Measurements from ENCODE around the gene TAAR8.

Gene TAAR8

DNA sequence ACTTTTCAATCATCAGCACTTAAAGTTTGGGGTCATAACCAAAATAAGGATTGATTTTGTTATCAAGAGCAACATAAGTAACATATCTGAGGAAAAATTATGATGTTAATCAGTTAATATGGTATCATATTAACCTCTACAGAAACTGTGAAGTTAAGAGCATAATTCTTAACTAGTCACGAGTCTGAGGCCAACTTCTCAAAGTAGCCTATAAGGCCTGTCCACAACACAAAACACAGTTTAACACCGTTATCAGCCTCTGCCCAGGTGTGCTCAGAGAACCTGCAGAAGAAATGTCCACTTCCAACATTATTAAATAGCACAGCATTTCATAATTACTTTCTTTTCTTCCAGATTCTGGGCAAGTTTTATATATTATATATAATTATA lies 40.6 kb upstream of the TAAR8 start:
- H3K4me3 ChIP-seq (replicated peaks; ENCODE audit: low read depth, low read length), result peak overlapping the region; percentile 70
- TF ChIP-seq, protein P1, sequence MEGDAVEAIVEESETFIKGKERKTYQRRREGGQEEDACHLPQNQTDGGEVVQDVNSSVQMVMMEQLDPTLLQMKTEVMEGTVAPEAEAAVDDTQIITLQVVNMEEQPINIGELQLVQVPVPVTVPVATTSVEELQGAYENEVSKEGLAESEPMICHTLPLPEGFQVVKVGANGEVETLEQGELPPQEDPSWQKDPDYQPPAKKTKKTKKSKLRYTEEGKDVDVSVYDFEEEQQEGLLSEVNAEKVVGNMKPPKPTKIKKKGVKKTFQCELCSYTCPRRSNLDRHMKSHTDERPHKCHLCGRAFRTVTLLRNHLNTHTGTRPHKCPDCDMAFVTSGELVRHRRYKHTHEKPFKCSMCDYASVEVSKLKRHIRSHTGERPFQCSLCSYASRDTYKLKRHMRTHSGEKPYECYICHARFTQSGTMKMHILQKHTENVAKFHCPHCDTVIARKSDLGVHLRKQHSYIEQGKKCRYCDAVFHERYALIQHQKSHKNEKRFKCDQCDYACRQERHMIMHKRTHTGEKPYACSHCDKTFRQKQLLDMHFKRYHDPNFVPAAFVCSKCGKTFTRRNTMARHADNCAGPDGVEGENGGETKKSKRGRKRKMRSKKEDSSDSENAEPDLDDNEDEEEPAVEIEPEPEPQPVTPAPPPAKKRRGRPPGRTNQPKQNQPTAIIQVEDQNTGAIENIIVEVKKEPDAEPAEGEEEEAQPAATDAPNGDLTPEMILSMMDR (IDR thresholded peaks at IDR 0.05; ENCODE audit: low read depth, low read length, missing control alignments), result no peak

DNA sequence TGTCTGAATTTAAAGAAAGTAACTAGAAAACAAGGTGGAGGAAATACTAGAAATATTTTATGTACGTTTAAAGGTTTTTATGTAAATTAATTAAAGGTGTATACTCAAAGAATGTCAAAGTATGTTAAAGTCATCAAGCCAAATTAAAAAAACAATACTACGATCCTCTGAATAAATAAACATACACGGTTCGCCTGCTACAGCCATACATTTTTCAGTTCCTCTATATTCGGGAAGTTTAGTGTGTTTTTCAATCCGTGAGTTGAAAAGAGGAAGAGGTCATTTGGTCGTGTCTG lies 40.2 kb upstream of the TAAR8 start:
- peak overlapping the region; percentile 70 for H3K4me3 ChIP-seq (replicated peaks; ENCODE audit: low read depth, low read length)
- no peak for DNase-seq (ENCODE audit: extremely low read depth, low read depth)
- TF ChIP-seq, protein P1 (IDR thresholded peaks at IDR 0.05; ENCODE audit: low read depth, low read length, missing control alignments), result no peak

More for the DNA sequence above, 40.6 kb upstream of the TAAR8 start:
- no peak for DNase-seq (ENCODE audit: extremely low read depth, low read depth)

DNA sequence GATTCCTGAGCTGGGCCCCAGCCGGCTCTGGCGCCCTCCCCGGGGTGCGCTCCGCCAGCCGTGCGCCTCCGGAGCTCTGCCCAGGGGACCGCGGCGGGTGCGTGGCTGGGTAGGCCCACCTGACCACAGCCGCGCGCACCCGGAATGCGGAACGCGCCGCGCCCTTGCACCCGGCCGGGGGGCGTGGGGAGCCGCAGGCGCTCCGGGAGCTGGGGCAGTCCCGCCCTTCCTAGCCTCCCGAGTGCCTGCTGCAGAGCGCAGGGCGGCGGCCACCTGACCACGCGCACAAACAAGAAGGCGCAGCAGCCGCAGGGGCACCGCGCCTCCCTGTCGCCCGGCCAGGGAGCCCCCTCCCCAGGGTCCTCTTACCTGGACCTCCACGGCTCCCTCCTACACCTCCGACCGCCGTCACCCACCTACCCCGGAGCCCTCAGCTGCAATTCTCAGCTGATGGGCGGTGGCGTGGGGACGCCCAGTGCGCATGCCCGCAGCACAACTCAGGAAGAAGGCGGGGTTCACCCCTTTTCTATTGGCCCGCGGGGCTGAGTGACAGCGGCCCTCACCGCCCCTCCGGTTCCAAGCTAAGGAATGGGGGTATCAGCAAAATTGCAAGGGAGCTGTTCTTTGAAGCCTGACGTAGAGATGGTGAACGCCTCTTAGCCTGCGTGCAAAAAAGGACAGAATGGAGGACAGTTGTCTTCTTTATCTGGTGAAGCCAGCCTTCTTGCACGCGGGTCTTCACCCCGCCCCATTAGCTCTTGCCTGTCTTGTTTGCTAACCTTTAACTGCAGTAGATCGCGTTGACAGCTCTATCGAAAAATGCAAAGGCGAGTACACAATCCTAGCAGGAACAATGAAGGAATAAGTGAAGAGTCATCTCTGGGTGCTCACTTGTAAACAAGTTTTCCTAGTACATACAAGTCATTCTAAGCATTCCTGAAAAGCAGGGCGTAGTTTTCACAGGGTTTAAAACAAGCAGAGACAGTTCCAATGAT lies 39.5 kb upstream of the TAAR8 start, which contains the start of gene STX7:
TSS of gene STX7 (minus strand) at position 479 of the 995 bp plus-strand sequence. CDS start 9,586 bp downstream, outside the sequence.
- DNase-seq (ENCODE audit: extremely low read depth, low read depth), result peak; percentile 48
- TF ChIP-seq, protein P1 (IDR thresholded peaks at IDR 0.05; ENCODE audit: low read depth, low read length, missing control alignments), result no peak
- peak within 1 kb of the TSS; percentile 70 for H3K4me3 ChIP-seq (replicated peaks; ENCODE audit: low read depth, low read length)

DNA sequence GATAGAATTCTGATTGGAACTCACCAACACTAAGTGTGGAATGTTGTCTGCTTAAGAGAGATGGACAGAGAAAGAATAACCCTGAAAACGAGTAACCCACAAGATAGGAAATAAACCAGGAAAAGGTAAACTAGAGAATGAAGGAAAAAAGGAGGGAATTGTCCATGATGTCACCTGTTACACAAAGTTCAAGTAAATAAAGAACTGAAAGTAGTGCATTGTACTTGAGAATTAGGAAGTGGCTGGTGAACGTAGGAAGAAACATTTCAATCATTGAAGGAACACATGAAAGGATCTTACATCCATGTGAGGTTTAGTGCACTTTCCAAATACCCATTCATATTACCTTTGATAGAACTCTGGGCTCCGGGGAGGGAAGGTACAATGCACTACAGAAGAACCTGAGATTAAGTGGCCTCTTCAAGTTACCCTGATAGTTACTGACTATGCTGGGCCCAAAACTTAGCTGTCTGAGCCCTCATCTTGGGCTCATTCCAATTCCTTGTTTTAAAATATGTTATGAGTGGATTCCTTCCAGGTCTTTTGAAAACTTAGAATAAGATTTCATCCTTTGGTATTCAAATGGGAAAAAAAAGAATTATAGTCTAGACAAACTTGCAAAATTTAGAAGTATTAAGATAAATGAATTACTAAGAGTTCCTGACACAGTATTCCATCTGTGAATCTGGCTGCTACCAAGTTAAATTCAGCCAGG lies 38.5 kb upstream of the TAAR8 start:
- no peak for DNase-seq (ENCODE audit: extremely low read depth, low read depth)
- TF ChIP-seq, protein P1 (IDR thresholded peaks at IDR 0.05; ENCODE audit: low read depth, low read length, missing control alignments), result no peak
- no peak overlapping the region for H3K4me3 ChIP-seq (replicated peaks; ENCODE audit: low read depth, low read length)

DNA sequence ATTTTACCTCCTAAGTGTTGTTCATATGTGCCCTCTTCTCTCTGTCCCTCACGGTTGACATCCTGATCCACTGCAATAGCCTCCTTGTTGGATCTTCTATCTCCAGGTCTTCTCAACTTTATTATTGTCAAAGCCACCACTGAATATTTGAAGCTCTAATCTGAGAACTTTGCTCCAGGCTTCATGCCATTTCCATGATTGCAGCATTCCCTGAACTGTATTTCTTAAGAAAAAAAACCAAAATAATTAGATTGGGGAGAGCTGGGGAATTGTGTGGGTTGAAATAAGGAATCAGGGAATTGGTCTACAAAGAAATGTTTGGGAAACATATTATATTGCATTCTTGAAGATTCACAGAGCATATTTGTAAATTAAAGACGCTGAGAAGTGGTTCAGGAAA lies 37.1 kb upstream of the TAAR8 start:
- no peak overlapping the region for H3K4me3 ChIP-seq (replicated peaks; ENCODE audit: low read depth, low read length)
- TF ChIP-seq, protein P1 (IDR thresholded peaks at IDR 0.05; ENCODE audit: low read depth, low read length, missing control alignments), result no peak
- DNase-seq (ENCODE audit: extremely low read depth, low read depth), result no peak

DNA sequence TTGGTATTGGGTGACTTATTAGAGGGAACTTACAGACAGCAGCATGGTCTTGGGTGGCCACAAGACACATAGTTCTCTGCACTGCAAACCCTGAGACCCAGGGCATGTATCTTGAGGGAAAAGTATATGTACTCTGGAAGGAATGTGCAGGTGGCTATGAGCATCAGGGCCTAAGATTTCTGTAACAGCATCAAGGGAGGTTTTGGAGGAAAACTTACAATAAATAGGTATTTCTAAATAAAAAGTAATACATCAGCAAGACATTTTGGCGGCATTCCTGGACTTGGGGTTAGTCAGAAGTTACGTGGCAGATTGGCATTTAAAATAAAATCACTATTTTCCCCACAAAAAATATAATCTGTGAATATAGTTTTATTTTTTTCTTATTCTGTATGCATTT lies 31.5 kb upstream of the TAAR8 start:
- DNase-seq (ENCODE audit: extremely low read depth, low read depth), result no peak
- H3K4me3 ChIP-seq (replicated peaks; ENCODE audit: low read depth, low read length), result no peak overlapping the region
- TF ChIP-seq, protein P1 (IDR thresholded peaks at IDR 0.05; ENCODE audit: low read depth, low read length, missing control alignments), result no peak
